Measurements from ENCODE around the gene PPP2R5E.

PPP2R5E gene

GRCh38 chr14:63361790-63362189, 181.4 kb downstream of the PPP2R5E start:
- no peak for DNase-seq

GRCh38 chr14:63357841-63358240, 185.3 kb downstream of the PPP2R5E start:
- no peak for DNase-seq

- DNase-seq = peak; percentile 32
Observed at GRCh38 chr14:63345826-63346225, 197.4 kb downstream of the PPP2R5E start.

GRCh38 chr14:63344336-63344735, 198.8 kb downstream of the PPP2R5E start:
- no peak for DNase-seq

GRCh38 chr14:63343878-63344277, 199.3 kb downstream of the PPP2R5E start:
- no peak for DNase-seq

- peak; percentile 60 for DNase-seq
Observed at GRCh38 chr14:63342371-63342770, 200.8 kb downstream of the PPP2R5E start.

- no peak for DNase-seq
Observed at GRCh38 chr14:63328787-63329737, 214.1 kb downstream of the PPP2R5E start.

- no peak for DNase-seq
Observed at GRCh38 chr14:63326840-63327239, 216.3 kb downstream of the PPP2R5E start.

- no peak for DNase-seq
Observed at GRCh38 chr14:63322897-63323573, 220.1 kb downstream of the PPP2R5E start.

GRCh38 chr14:63322472-63322871, 220.7 kb downstream of the PPP2R5E start:
- no peak for DNase-seq
